ENCODE measurements around the gene UBIAD1. TPM values are rescaled to one million over a fixed set of nuclear protein-coding genes. Genes with fewer than 3 reads are reported as not detected.
A peak's percentile ranks its signal among the peaks of the same experiment; 100 is the strongest.

The UBIAD1 gene
- polyA plus RNA-seq, 1 donor from 2014 or later, result 14.5 TPM

DNA sequence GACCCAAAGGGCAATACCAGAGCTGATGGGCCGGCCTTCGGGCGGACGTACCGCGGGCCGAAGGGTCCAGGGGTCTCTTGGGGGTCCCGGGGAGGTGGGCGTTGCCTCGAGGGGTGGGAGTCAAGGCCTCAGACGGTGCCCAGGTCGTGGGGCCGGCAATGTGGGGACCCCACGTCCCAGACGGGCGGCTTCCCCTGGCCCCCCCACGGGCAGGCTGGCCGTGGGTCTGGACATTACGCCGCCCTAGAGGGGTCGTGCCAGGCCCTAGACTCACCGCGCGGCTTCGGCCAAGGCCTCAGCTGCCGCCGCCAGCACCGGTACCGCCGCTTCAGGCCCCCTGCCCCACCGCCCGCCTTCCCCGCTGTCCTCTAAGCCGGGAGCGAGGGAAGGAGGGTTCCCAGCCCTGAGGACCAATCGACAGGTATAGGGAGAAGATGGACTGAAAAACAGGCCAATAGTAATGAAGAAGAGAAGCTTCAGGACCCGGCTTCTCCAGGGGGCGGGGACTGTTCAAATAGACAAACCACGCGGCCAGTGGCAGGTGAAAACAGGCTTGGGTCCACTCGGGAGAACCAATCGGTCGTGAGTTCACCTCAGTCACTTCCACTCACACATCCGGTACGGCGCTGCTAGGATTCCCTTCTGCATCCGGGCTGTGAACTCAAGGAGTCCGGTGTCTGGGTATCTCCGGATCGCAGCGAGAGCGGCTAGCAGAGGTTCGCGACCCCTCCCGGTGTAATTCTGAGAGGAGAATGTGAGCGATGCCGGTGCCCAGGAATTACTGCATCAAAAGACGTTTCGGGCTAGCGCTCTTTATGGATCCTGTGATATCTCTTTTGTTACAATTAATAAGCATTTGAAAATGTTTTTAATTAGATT is 10.6 kb upstream of the UBIAD1 start, which contains the start of gene MTOR:
Gene MTOR, minus strand, starts transcription at position 381 of the 879 bp plus-strand sequence. CDS start 3,142 bp downstream, outside the sequence.
- H3K9me3 ChIP-seq (ENCODE audit: low read length), result no peaks in the 10 kb centered on the region
- no peaks in the 10 kb centered on the region for H4K20me1 ChIP-seq (ENCODE audit: insufficient read depth)
- peak within 1 kb of the TSS; percentile 88 for H3K9ac ChIP-seq (ENCODE audit: low read length)
- H3K27ac ChIP-seq (ENCODE audit: low read length), result peak within 1 kb of the TSS; percentile 74
- no peaks in the 10 kb centered on the region for H3K9me2 ChIP-seq (ENCODE audit: insufficient read depth, low read length)
- no peaks in the 10 kb centered on the region for H3K36me3 ChIP-seq (ENCODE audit: insufficient read depth, low read length)
- no peaks in the 10 kb centered on the region for H3K27me3 ChIP-seq (ENCODE audit: insufficient read depth, low read depth, low read length)
- peaks cover 10% of the 10 kb centered on the region for H3K79me2 ChIP-seq (replicated peaks; ENCODE audit: insufficient read depth, low read length)
- TF ChIP-seq POLR2AphosphoS5 (IDR thresholded peaks at IDR 0.05) (peak; percentile 78), EP300 (conservative IDR thresholded peaks at IDR 0.05; ENCODE audit: poor library complexity, severe bottlenecking) (peak; percentile 54), TAF1 (IDR thresholded peaks at IDR 0.05; ENCODE audit: low read depth) (no peak), RAD21 (conservative IDR thresholded peaks at IDR 0.05) (peak; percentile 26), MXI1 (conservative IDR thresholded peaks at IDR 0.05; ENCODE audit: poor library complexity, severe bottlenecking) (peak; percentile 74), EZH2 (IDR thresholded peaks at IDR 0.05; ENCODE audit: borderline replicate concordance, insufficient read depth, low read length, poor library complexity, severe bottlenecking) (no peak), SMC3 (conservative IDR thresholded peaks at IDR 0.05; ENCODE audit: poor library complexity) (peak; percentile 51)
- TF ChIP-seq, protein P1, sequence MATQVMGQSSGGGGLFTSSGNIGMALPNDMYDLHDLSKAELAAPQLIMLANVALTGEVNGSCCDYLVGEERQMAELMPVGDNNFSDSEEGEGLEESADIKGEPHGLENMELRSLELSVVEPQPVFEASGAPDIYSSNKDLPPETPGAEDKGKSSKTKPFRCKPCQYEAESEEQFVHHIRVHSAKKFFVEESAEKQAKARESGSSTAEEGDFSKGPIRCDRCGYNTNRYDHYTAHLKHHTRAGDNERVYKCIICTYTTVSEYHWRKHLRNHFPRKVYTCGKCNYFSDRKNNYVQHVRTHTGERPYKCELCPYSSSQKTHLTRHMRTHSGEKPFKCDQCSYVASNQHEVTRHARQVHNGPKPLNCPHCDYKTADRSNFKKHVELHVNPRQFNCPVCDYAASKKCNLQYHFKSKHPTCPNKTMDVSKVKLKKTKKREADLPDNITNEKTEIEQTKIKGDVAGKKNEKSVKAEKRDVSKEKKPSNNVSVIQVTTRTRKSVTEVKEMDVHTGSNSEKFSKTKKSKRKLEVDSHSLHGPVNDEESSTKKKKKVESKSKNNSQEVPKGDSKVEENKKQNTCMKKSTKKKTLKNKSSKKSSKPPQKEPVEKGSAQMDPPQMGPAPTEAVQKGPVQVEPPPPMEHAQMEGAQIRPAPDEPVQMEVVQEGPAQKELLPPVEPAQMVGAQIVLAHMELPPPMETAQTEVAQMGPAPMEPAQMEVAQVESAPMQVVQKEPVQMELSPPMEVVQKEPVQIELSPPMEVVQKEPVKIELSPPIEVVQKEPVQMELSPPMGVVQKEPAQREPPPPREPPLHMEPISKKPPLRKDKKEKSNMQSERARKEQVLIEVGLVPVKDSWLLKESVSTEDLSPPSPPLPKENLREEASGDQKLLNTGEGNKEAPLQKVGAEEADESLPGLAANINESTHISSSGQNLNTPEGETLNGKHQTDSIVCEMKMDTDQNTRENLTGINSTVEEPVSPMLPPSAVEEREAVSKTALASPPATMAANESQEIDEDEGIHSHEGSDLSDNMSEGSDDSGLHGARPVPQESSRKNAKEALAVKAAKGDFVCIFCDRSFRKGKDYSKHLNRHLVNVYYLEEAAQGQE (IDR thresholded peaks at IDR 0.05; ENCODE audit: borderline replicate concordance), result peak; percentile 49
- TF ChIP-seq, protein P2, sequence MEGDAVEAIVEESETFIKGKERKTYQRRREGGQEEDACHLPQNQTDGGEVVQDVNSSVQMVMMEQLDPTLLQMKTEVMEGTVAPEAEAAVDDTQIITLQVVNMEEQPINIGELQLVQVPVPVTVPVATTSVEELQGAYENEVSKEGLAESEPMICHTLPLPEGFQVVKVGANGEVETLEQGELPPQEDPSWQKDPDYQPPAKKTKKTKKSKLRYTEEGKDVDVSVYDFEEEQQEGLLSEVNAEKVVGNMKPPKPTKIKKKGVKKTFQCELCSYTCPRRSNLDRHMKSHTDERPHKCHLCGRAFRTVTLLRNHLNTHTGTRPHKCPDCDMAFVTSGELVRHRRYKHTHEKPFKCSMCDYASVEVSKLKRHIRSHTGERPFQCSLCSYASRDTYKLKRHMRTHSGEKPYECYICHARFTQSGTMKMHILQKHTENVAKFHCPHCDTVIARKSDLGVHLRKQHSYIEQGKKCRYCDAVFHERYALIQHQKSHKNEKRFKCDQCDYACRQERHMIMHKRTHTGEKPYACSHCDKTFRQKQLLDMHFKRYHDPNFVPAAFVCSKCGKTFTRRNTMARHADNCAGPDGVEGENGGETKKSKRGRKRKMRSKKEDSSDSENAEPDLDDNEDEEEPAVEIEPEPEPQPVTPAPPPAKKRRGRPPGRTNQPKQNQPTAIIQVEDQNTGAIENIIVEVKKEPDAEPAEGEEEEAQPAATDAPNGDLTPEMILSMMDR (IDR thresholded peaks at IDR 0.05; ENCODE audit: poor library complexity, severe bottlenecking), result peak; percentile 46
- peak within 1 kb of the TSS; percentile 83 for H3K4me2 ChIP-seq (ENCODE audit: low read length)
- H3K4me3 ChIP-seq (ENCODE audit: low read length), result peak within 1 kb of the TSS; percentile 86
- no peaks in the 10 kb centered on the region for H3F3A ChIP-seq (ENCODE audit: insufficient read depth, low read length, poor library complexity, severe bottlenecking)
- H2AFZ ChIP-seq (ENCODE audit: low read depth, low read length), result peak within 1 kb of the TSS; percentile 65

DNA sequence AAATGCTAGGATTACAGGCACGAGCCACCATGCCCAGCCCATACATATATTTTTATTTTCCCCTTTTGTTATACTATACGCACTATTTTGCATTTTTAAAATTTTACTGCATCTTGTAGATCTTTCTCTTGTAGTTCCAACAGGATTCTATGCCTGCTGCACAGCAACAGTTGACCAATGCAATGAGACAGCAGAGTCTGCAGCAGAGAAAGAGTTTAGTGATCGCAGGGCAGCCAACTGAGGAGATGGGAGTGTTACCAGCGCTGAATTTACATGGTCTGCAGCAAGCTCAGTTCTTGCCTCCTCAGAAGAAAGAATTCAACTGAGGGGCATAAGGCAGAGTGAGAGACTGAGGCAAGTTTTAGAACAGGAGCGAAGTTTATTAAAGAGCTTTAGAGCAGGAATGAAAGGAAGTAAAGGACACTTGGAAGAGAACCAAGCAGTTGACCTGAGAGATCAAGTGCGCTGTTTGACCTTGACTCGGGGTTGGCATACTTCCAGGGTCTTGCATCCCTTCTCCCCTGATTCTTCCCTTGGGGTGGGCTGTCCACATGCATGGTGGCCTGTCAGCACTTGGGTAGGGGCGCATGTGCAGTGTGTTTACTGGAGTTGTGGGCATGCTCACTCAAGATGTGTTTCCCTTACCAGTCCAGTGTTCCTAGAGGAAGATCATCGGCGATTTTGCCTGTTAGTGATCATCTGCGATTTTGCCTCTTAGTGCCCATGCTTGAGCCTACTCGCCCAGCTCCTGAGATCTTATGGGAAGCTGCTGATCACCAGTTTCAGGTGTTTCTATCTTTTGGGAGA is 6.5 kb upstream of the UBIAD1 start:
- H3K9me3 ChIP-seq (ENCODE audit: low read length), result no peaks in the 10 kb centered on the region
- H3K9me2 ChIP-seq (ENCODE audit: insufficient read depth, low read length), result no peaks in the 10 kb centered on the region
- H3K27ac ChIP-seq (ENCODE audit: low read length), result no peak overlapping the region
- H3K4me2 ChIP-seq (ENCODE audit: low read length), result no peak overlapping the region
- H3F3A ChIP-seq (ENCODE audit: insufficient read depth, low read length, poor library complexity, severe bottlenecking), result no peaks in the 10 kb centered on the region
- no peak overlapping the region for H3K9ac ChIP-seq (ENCODE audit: low read length)
- no peak overlapping the region for H2AFZ ChIP-seq (ENCODE audit: low read depth, low read length)
- H3K36me3 ChIP-seq (ENCODE audit: insufficient read depth, low read length), result no peaks in the 10 kb centered on the region
- H3K27me3 ChIP-seq (ENCODE audit: insufficient read depth, low read depth, low read length), result no peaks in the 10 kb centered on the region
- no peak for TF ChIP-seq EP300 (conservative IDR thresholded peaks at IDR 0.05; ENCODE audit: poor library complexity, severe bottlenecking)
- TF ChIP-seq POLR2AphosphoS5 (IDR thresholded peaks at IDR 0.05), result no peak
- TF ChIP-seq, protein P1 (IDR thresholded peaks at IDR 0.05; ENCODE audit: borderline replicate concordance), result no peak
- no peak for TF ChIP-seq TAF1 (IDR thresholded peaks at IDR 0.05; ENCODE audit: low read depth)
- no peak for TF ChIP-seq MXI1 (conservative IDR thresholded peaks at IDR 0.05; ENCODE audit: poor library complexity, severe bottlenecking)
- TF ChIP-seq EZH2 (IDR thresholded peaks at IDR 0.05; ENCODE audit: borderline replicate concordance, insufficient read depth, low read length, poor library complexity, severe bottlenecking), result no peak
- TF ChIP-seq, protein P2 (IDR thresholded peaks at IDR 0.05; ENCODE audit: poor library complexity, severe bottlenecking), result no peak
- no peak for TF ChIP-seq RAD21 (conservative IDR thresholded peaks at IDR 0.05)
- no peak for TF ChIP-seq SMC3 (conservative IDR thresholded peaks at IDR 0.05; ENCODE audit: poor library complexity)
- no peak overlapping the region for H3K4me3 ChIP-seq (ENCODE audit: low read length)
- peaks cover 7% of the 10 kb centered on the region for H3K79me2 ChIP-seq (replicated peaks; ENCODE audit: insufficient read depth, low read length)
- no peaks in the 10 kb centered on the region for H4K20me1 ChIP-seq (ENCODE audit: insufficient read depth)

Data from neural cell (in vitro differentiated cells).